Large intestine (tissue), 3 donors: Measurements from ENCODE around the gene LRRK1. TPM values are rescaled to one million over a fixed set of nuclear protein-coding genes. Genes with fewer than 3 reads are reported as not detected.

ENCODE experiments used
- DNase-seq, 2 donors: peaks; one replicate each; pipeline versions ENCODE4 v3.0.0 to v3.0.0-alpha.2; 2013
- H3K27ac ChIP-seq: one replicate; pipeline ENCODE4 v1.5.1; 2013; ENCODE audit warnings: low read length
- H3K27me3 ChIP-seq: 2 replicates; pipeline ENCODE4 v1.6.1; 2013; ENCODE audit warnings: low read length; ENCODE audit not compliant: control insufficient read depth, insufficient read depth
- H3K36me3 ChIP-seq: 2 replicates; pipeline ENCODE4 v1.6.1; 2013; ENCODE audit warnings: low read length; ENCODE audit not compliant: control insufficient read depth, insufficient read depth
- H3K4me1 ChIP-seq: one replicate; pipeline ENCODE4 v1.6.1; 2013; ENCODE audit warnings: low read length; ENCODE audit not compliant: control insufficient read depth, insufficient read depth
- H3K4me3 ChIP-seq: one replicate; pipeline ENCODE4 v1.5.1; 2013; ENCODE audit warnings: low read length
- H3K9me3 ChIP-seq: one replicate; pipeline ENCODE4 v1.6.1; 2013; ENCODE audit warnings: mild to moderate bottlenecking, low read depth, low read length, moderate library complexity; ENCODE audit not compliant: control insufficient read depth
- WGBS: methylation state at CpG from one replicate; pipeline ENCODE4 v1.1.5; 2013; ENCODE audit warnings: low lambda C conversion rate; ENCODE audit not compliant: insufficient coverage; 5-methylcytosine and 5-hydroxymethylcytosine counted together
- polyA plus RNA-seq: library from polyadenylated mRNA; unstranded; fragments of 120-200 nt; gene quantifications from one replicate; pipeline ENCODE4 v1.2.1, GENCODE V29; 2013

Gene LRRK1
- polyA plus RNA-seq, 1 donor: 4.2 TPM

GRCh38 chr15:101056366-101057334, 137.5 kb downstream of the LRRK1 start:
- H3K27ac ChIP-seq: no peak overlapping the region
- H3K9me3 ChIP-seq: peaks cover 5% of the 10 kb centered on the region
- DNase-seq: no peak
- H3K4me3 ChIP-seq: no peak overlapping the region
- 86% methylated on average over 2 of the region's 15 CpGs for WGBS
- peaks cover 25% of the 10 kb centered on the region for H3K36me3 ChIP-seq
- no peaks in the 10 kb centered on the region for H3K27me3 ChIP-seq
- no peaks in the 10 kb centered on the region for H3K4me1 ChIP-seq

GRCh38 chr15:101057841-101058407, 138.8 kb downstream of the LRRK1 start:
- DNase-seq: no peak
- peaks cover 26% of the 10 kb centered on the region for H3K36me3 ChIP-seq
- WGBS: 83% methylated on average over 1 of the region's 14 CpGs
- no peaks in the 10 kb centered on the region for H3K4me1 ChIP-seq
- peaks cover 5% of the 10 kb centered on the region for H3K9me3 ChIP-seq
- H3K27me3 ChIP-seq: no peaks in the 10 kb centered on the region
- H3K27ac ChIP-seq: no peak overlapping the region
- no peak overlapping the region for H3K4me3 ChIP-seq

- WGBS: 97% methylated on average over 6 of the region's 12 CpGs
Measured at GRCh38 chr15:101058735-101059134, 139.6 kb downstream of the LRRK1 start.

GRCh38 chr15:101059381-101060341, 140.5 kb downstream of the LRRK1 start:
- Histone ChIP-seq H3K4me1 (no peaks in the 10 kb centered on the region), H3K27ac (no peak overlapping the region), H3K36me3 (peaks cover 21% of the 10 kb centered on the region), H3K9me3 (peaks cover 5% of the 10 kb centered on the region), H3K27me3 (no peaks in the 10 kb centered on the region), H3K4me3 (no peak overlapping the region)
- no peak for DNase-seq
- WGBS: 37% methylated on average over 2 of the region's 16 CpGs

More at GRCh38 chr15:101058735-101059134, 139.6 kb downstream of the LRRK1 start:
- Histone ChIP-seq H3K27me3 (no peaks in the 10 kb centered on the region), H3K4me1 (no peaks in the 10 kb centered on the region), H3K27ac (no peak overlapping the region), H3K4me3 (no peak overlapping the region), H3K36me3 (peaks cover 24% of the 10 kb centered on the region), H3K9me3 (peaks cover 5% of the 10 kb centered on the region)
- DNase-seq: no peak

GRCh38 chr15:101060576-101061551, 141.7 kb downstream of the LRRK1 start:
- peaks cover 20% of the 10 kb centered on the region for H3K36me3 ChIP-seq
- no peak overlapping the region for H3K27ac ChIP-seq
- no peak for DNase-seq

GRCh38 chr15:101062063-101062462, 142.9 kb downstream of the LRRK1 start:
- Histone ChIP-seq H3K27me3 (no peaks in the 10 kb centered on the region), H3K36me3 (peaks cover 25% of the 10 kb centered on the region), H3K4me3 (no peak overlapping the region), H3K27ac (no peak overlapping the region), H3K4me1 (no peaks in the 10 kb centered on the region), H3K9me3 (peaks cover 5% of the 10 kb centered on the region)
- no CpG with 5 or more reads among the region's 7 CpGs for WGBS
- DNase-seq: no peak

More at GRCh38 chr15:101060576-101061551, 141.7 kb downstream of the LRRK1 start:
- H3K27me3 ChIP-seq: no peaks in the 10 kb centered on the region
- no peak overlapping the region for H3K4me3 ChIP-seq
- H3K4me1 ChIP-seq: no peaks in the 10 kb centered on the region
- H3K9me3 ChIP-seq: peaks cover 5% of the 10 kb centered on the region
- WGBS: no CpG with 5 or more reads among the region's 35 CpGs

- no peak for DNase-seq
- no CpG with 5 or more reads among the region's 18 CpGs for WGBS
- no peak overlapping the region for H3K27ac ChIP-seq
Measured at GRCh38 chr15:101062471-101063171, 143.5 kb downstream of the LRRK1 start.

GRCh38 chr15:101063212-101063611, 144.1 kb downstream of the LRRK1 start:
- Histone ChIP-seq H3K4me3 (no peak overlapping the region), H3K4me1 (no peaks in the 10 kb centered on the region), H3K27me3 (no peaks in the 10 kb centered on the region), H3K9me3 (peaks cover 5% of the 10 kb centered on the region), H3K27ac (no peak overlapping the region), H3K36me3 (peaks cover 21% of the 10 kb centered on the region)
- no CpG with 5 or more reads among the region's 9 CpGs for WGBS
- no peak for DNase-seq

More at GRCh38 chr15:101062471-101063171, 143.5 kb downstream of the LRRK1 start:
- Histone ChIP-seq H3K4me1 (no peaks in the 10 kb centered on the region), H3K9me3 (peaks cover 5% of the 10 kb centered on the region), H3K27me3 (no peaks in the 10 kb centered on the region), H3K36me3 (peaks cover 24% of the 10 kb centered on the region), H3K4me3 (no peak overlapping the region)
